ENCODE results near the gene VPS41.

Gene VPS41

DNA sequence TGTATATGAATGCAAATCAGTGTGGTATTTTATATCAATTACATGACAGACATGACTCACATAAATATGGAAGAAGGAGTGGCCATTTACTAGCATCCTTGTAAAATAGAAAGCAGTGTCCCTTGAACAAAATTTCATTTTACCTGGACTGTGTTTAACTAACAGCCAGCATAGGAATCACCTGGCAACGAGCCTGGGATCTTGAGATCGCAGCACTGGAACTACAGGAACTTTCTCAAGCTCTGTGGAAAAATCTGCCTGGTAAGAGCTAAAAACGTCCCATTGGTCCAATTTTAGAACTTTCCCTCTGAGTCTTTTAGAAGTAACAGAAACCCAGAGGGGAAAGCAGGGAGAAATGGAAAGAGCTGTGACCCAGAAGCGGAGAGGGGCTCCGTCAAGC is 208.9 kb downstream of the VPS41 start:
- no peak for DNase-seq
- Histone ChIP-seq H4K5ac (ENCODE audit: low read length) (no peak overlapping the region), H2BK5ac (ENCODE audit: low read length) (no peak overlapping the region), H3K27ac (ENCODE audit: low read depth, low read length) (no peak overlapping the region), H3K27me3 (ENCODE audit: insufficient read depth, low read length, poor library complexity) (no peaks in the 10 kb centered on the region), H2AK5ac (ENCODE audit: low read length) (no peak overlapping the region), H3K4me2 (ENCODE audit: low read length) (no peak overlapping the region), H3K79me2 (ENCODE audit: control insufficient read depth, insufficient read depth, low read length) (no peaks in the 10 kb centered on the region), H3K4me3 (ENCODE audit: low read length) (no peak overlapping the region), H3K36me3 (ENCODE audit: control insufficient read depth, insufficient read depth, low read length) (no peaks in the 10 kb centered on the region), H4K8ac (ENCODE audit: low read depth, low read length) (no peak overlapping the region), H3K56ac (ENCODE audit: low read length) (no peak overlapping the region), H3K4me1 (ENCODE audit: control insufficient read depth, low read depth, low read length) (no peaks in the 10 kb centered on the region), H3K4ac (ENCODE audit: low read depth, low read length) (no peak overlapping the region), H3K23ac (ENCODE audit: low read length) (no peak overlapping the region), H2BK120ac (ENCODE audit: low read depth, low read length) (no peak overlapping the region), H2BK15ac (replicated peaks; ENCODE audit: low read depth) (no peak overlapping the region), H3K79me1 (ENCODE audit: low read length) (no peaks in the 10 kb centered on the region), H3K18ac (ENCODE audit: low read length) (no peak overlapping the region), H3K9ac (ENCODE audit: low read length) (no peak overlapping the region)
- no CpG with 5 or more reads among the region's 5 CpGs for WGBS (ENCODE audit: extremely low coverage, insufficient coverage, low lambda C conversion rate)

DNA sequence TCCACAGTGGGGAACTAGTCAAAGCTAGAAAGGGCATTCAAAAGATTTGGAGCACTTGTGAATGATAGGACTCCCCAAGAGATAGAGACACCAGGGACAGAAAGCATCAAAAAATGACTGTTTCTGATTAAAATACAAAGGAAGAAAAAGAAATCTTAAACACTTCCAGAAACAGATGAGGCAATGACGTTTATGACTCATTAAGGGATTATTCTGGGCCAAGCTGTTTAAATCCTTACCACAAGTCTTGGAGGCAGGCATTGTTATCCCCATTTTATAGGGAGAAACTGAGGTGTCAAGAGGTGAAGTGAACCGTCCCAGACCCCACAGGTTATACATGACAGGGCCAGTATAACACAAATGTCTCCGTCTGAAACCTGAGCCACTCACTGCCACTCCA is 209.5 kb downstream of the VPS41 start:
- Histone ChIP-seq H3K36me3 (ENCODE audit: control insufficient read depth, insufficient read depth, low read length) (no peaks in the 10 kb centered on the region), H3K27me3 (ENCODE audit: insufficient read depth, low read length, poor library complexity) (no peaks in the 10 kb centered on the region), H4K5ac (ENCODE audit: low read length) (no peak overlapping the region), H3K9ac (ENCODE audit: low read length) (no peak overlapping the region), H3K4ac (ENCODE audit: low read depth, low read length) (no peak overlapping the region), H2BK5ac (ENCODE audit: low read length) (no peak overlapping the region), H3K4me2 (ENCODE audit: low read length) (no peak overlapping the region), H3K79me2 (ENCODE audit: control insufficient read depth, insufficient read depth, low read length) (no peaks in the 10 kb centered on the region), H3K56ac (ENCODE audit: low read length) (no peak overlapping the region), H4K8ac (ENCODE audit: low read depth, low read length) (no peak overlapping the region), H3K4me1 (ENCODE audit: control insufficient read depth, low read depth, low read length) (no peaks in the 10 kb centered on the region), H2BK120ac (ENCODE audit: low read depth, low read length) (no peak overlapping the region), H2BK15ac (replicated peaks; ENCODE audit: low read depth) (no peak overlapping the region), H2AK5ac (ENCODE audit: low read length) (no peak overlapping the region), H3K18ac (ENCODE audit: low read length) (no peak overlapping the region), H3K23ac (ENCODE audit: low read length) (no peak overlapping the region), H3K4me3 (ENCODE audit: low read length) (no peak overlapping the region), H3K79me1 (ENCODE audit: low read length) (no peaks in the 10 kb centered on the region), H3K27ac (ENCODE audit: low read depth, low read length) (no peak overlapping the region)
- WGBS (ENCODE audit: extremely low coverage, insufficient coverage, low lambda C conversion rate): no CpG with 5 or more reads among the region's 3 CpGs
- no peak for DNase-seq

DNA sequence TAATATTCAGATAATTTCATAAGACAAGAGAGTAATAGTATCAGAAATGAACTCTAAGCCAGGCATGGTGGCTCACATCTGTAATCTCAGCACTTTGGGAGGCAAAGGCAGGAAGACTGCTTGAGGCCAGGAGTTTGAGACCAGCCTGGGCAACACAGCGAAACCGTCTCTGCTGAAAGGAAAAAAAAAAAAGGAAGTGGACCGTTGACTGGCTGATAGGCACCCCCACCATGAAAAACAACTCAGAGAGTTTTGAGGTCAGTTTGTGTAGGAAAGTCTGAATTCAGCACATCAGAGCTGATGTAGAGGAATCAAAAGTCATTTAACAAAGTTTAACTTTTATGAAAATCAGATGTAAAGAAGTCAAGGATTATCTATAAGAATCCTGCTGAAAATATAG is 214.7 kb downstream of the VPS41 start:
- no peak overlapping the region for H2BK15ac ChIP-seq (replicated peaks; ENCODE audit: low read depth)
- no peak overlapping the region for H3K23ac ChIP-seq (ENCODE audit: low read length)
- H3K4ac ChIP-seq (ENCODE audit: low read depth, low read length): no peak overlapping the region
- no peak overlapping the region for H3K18ac ChIP-seq (ENCODE audit: low read length)
- no peaks in the 10 kb centered on the region for H3K4me1 ChIP-seq (ENCODE audit: control insufficient read depth, low read depth, low read length)
- H2BK120ac ChIP-seq (ENCODE audit: low read depth, low read length): no peak overlapping the region
- no peaks in the 10 kb centered on the region for H3K79me1 ChIP-seq (ENCODE audit: low read length)
- H3K27ac ChIP-seq (ENCODE audit: low read depth, low read length): no peak overlapping the region
- H4K5ac ChIP-seq (ENCODE audit: low read length): no peak overlapping the region
- H3K4me2 ChIP-seq (ENCODE audit: low read length): no peak overlapping the region
- H3K36me3 ChIP-seq (ENCODE audit: control insufficient read depth, insufficient read depth, low read length): no peaks in the 10 kb centered on the region
- no peak for DNase-seq
- no CpG with 5 or more reads among the region's 3 CpGs for WGBS (ENCODE audit: extremely low coverage, insufficient coverage, low lambda C conversion rate)
- no peak overlapping the region for H3K56ac ChIP-seq (ENCODE audit: low read length)
- H3K9ac ChIP-seq (ENCODE audit: low read length): no peak overlapping the region
- no peaks in the 10 kb centered on the region for H3K27me3 ChIP-seq (ENCODE audit: insufficient read depth, low read length, poor library complexity)
- no peak overlapping the region for H2BK5ac ChIP-seq (ENCODE audit: low read length)
- no peaks in the 10 kb centered on the region for H3K79me2 ChIP-seq (ENCODE audit: control insufficient read depth, insufficient read depth, low read length)
- H2AK5ac ChIP-seq (ENCODE audit: low read length): no peak overlapping the region
- H3K4me3 ChIP-seq (ENCODE audit: low read length): no peak overlapping the region
- H4K8ac ChIP-seq (ENCODE audit: low read depth, low read length): no peak overlapping the region

DNA sequence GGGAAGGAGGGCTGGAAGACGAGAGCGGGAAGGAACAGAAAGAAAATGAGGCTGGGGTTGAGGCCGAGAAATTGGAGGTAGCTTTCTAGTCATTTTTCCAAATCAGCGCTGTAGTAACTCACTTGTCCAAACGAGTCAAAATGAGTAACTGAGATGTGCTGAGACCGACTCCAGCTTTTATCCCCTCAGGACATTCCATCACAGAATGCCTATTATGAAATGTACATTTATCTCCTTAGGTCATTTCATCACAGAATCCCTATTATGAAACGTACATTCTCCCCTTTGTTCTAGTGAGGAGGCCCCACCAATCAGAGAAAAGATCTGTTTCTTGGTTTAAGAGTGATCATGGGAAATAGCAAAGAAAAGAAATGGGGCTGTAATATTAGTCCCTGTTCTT is 222.1 kb downstream of the VPS41 start:
- no peak overlapping the region for H3K56ac ChIP-seq (ENCODE audit: low read length)
- H3K4me2 ChIP-seq (ENCODE audit: low read length): no peak overlapping the region
- H2AK5ac ChIP-seq (ENCODE audit: low read length): no peak overlapping the region
- H3K4ac ChIP-seq (ENCODE audit: low read depth, low read length): no peak overlapping the region
- no CpG with 5 or more reads among the region's 7 CpGs for WGBS (ENCODE audit: extremely low coverage, insufficient coverage, low lambda C conversion rate)
- H3K4me3 ChIP-seq (ENCODE audit: low read length): no peak overlapping the region
- no peak overlapping the region for H2BK15ac ChIP-seq (replicated peaks; ENCODE audit: low read depth)
- H4K8ac ChIP-seq (ENCODE audit: low read depth, low read length): no peak overlapping the region
- H3K79me2 ChIP-seq (ENCODE audit: control insufficient read depth, insufficient read depth, low read length): no peaks in the 10 kb centered on the region
- H3K27ac ChIP-seq (ENCODE audit: low read depth, low read length): no peak overlapping the region
- no peak overlapping the region for H3K23ac ChIP-seq (ENCODE audit: low read length)
- no peaks in the 10 kb centered on the region for H3K79me1 ChIP-seq (ENCODE audit: low read length)
- no peak for DNase-seq
- H3K4me1 ChIP-seq (ENCODE audit: control insufficient read depth, low read depth, low read length): peaks cover 2% of the 10 kb centered on the region
- H3K18ac ChIP-seq (ENCODE audit: low read length): no peak overlapping the region
- H2BK5ac ChIP-seq (ENCODE audit: low read length): no peak overlapping the region
- no peak overlapping the region for H4K5ac ChIP-seq (ENCODE audit: low read length)
- no peaks in the 10 kb centered on the region for H3K36me3 ChIP-seq (ENCODE audit: control insufficient read depth, insufficient read depth, low read length)
- no peaks in the 10 kb centered on the region for H3K27me3 ChIP-seq (ENCODE audit: insufficient read depth, low read length, poor library complexity)
- H3K9ac ChIP-seq (ENCODE audit: low read length): no peak overlapping the region
- no peak overlapping the region for H2BK120ac ChIP-seq (ENCODE audit: low read depth, low read length)

DNA sequence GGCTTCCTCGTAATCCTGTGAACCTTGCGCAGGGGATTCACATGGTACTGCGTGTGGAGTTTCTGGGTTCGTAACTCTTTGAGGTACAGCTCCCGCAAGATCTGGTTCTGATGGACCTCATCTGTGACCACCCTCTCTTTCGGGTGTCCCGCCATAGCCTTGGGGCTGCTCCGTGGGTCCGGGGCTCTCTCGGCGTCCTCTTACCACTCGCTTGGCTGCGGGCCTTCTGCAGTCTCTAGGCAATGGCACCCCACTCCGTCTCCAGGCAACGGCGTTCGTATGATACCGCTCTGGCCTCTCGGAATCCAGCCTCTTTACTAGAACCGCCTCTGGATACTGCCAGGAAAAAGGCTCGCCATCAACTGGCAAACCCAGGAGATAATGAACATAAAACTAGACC is 223.1 kb downstream of the VPS41 start:
- Histone ChIP-seq H3K27ac (ENCODE audit: low read depth, low read length) (no peak overlapping the region), H3K79me2 (ENCODE audit: control insufficient read depth, insufficient read depth, low read length) (no peaks in the 10 kb centered on the region), H4K8ac (ENCODE audit: low read depth, low read length) (no peak overlapping the region), H4K5ac (ENCODE audit: low read length) (no peak overlapping the region), H3K9ac (ENCODE audit: low read length) (no peak overlapping the region), H3K36me3 (ENCODE audit: control insufficient read depth, insufficient read depth, low read length) (no peaks in the 10 kb centered on the region), H3K27me3 (ENCODE audit: insufficient read depth, low read length, poor library complexity) (no peaks in the 10 kb centered on the region), H2BK120ac (ENCODE audit: low read depth, low read length) (no peak overlapping the region), H3K79me1 (ENCODE audit: low read length) (no peaks in the 10 kb centered on the region), H2BK5ac (ENCODE audit: low read length) (no peak overlapping the region), H3K18ac (ENCODE audit: low read length) (no peak overlapping the region), H2BK15ac (replicated peaks; ENCODE audit: low read depth) (no peak overlapping the region), H3K4ac (ENCODE audit: low read depth, low read length) (no peak overlapping the region), H3K4me3 (ENCODE audit: low read length) (no peak overlapping the region), H3K4me1 (ENCODE audit: control insufficient read depth, low read depth, low read length) (peaks cover 2% of the 10 kb centered on the region), H3K56ac (ENCODE audit: low read length) (no peak overlapping the region), H3K4me2 (ENCODE audit: low read length) (no peak overlapping the region), H3K23ac (ENCODE audit: low read length) (no peak overlapping the region), H2AK5ac (ENCODE audit: low read length) (no peak overlapping the region)
- WGBS (ENCODE audit: extremely low coverage, insufficient coverage, low lambda C conversion rate): no CpG with 5 or more reads among the region's 21 CpGs
- no peak for DNase-seq

DNA sequence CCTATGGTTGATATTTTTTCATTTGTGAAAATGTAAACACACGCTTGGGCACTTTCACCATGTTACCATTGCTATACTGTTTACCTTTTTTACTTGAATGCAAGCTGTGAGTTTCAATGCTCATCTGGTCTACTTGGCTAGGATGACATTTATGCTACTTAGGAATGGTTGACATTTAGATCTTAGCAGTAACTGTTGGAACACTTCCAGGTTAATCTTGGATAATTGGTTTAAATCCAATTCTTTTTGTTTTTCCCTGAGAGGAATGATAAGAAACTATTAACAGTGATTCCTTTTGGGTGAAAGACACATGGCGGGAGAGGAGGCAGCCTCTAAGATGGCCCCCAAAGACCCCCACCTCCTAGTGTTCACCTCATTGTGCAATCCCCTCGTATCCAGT is 226.4 kb downstream of the VPS41 start:
- no peak overlapping the region for H3K4me2 ChIP-seq (ENCODE audit: low read length)
- no peak overlapping the region for H2BK5ac ChIP-seq (ENCODE audit: low read length)
- no peak overlapping the region for H2BK15ac ChIP-seq (replicated peaks; ENCODE audit: low read depth)
- H2AK5ac ChIP-seq (ENCODE audit: low read length): no peak overlapping the region
- WGBS (ENCODE audit: extremely low coverage, insufficient coverage, low lambda C conversion rate): no CpG with 5 or more reads among the region's 3 CpGs
- H3K79me2 ChIP-seq (ENCODE audit: control insufficient read depth, insufficient read depth, low read length): no peaks in the 10 kb centered on the region
- H2BK120ac ChIP-seq (ENCODE audit: low read depth, low read length): no peak overlapping the region
- H3K4ac ChIP-seq (ENCODE audit: low read depth, low read length): no peak overlapping the region
- H3K4me1 ChIP-seq (ENCODE audit: control insufficient read depth, low read depth, low read length): peaks cover 2% of the 10 kb centered on the region
- H3K27me3 ChIP-seq (ENCODE audit: insufficient read depth, low read length, poor library complexity): no peaks in the 10 kb centered on the region
- H4K8ac ChIP-seq (ENCODE audit: low read depth, low read length): no peak overlapping the region
- H4K5ac ChIP-seq (ENCODE audit: low read length): no peak overlapping the region
- H3K4me3 ChIP-seq (ENCODE audit: low read length): no peak overlapping the region
- H3K18ac ChIP-seq (ENCODE audit: low read length): no peak overlapping the region
- no peaks in the 10 kb centered on the region for H3K36me3 ChIP-seq (ENCODE audit: control insufficient read depth, insufficient read depth, low read length)
- no peaks in the 10 kb centered on the region for H3K79me1 ChIP-seq (ENCODE audit: low read length)
- no peak for DNase-seq
- H3K9ac ChIP-seq (ENCODE audit: low read length): no peak overlapping the region
- no peak overlapping the region for H3K23ac ChIP-seq (ENCODE audit: low read length)
- H3K56ac ChIP-seq (ENCODE audit: low read length): no peak overlapping the region
- no peak overlapping the region for H3K27ac ChIP-seq (ENCODE audit: low read depth, low read length)

Measured in mesendoderm (in vitro differentiated cells).